NB4 (cell line): ENCODE measurements around the gene PTPRS.
"Not testable (repeated sequence)": the region's sequence is repeated elsewhere in the genome, so short reads cannot be mapped to it uniquely, and the experiment has no call there.

ENCODE experiments used
- DNase-seq: peaks from one replicate; pipeline ENCODE4 v3.0.0; 2010; ENCODE audit warnings: low read depth
- H3K4me3 ChIP-seq: one replicate; pipeline ENCODE4 v1.5.1; 2011; ENCODE audit warnings: mild to moderate bottlenecking, low read depth, low read length, moderate library complexity
- MAX ChIP-seq: IDR thresholded peaks from 2 replicates; pipeline ENCODE4 v1.6.1; 2011; ENCODE audit warnings: low read depth, low read length
- MYC ChIP-seq: IDR thresholded peaks from 2 replicates; pipeline ENCODE4 v1.6.1; 2011; ENCODE audit warnings: low read depth, low read length
- POLR2A ChIP-seq: IDR thresholded peaks from 2 replicates; pipeline ENCODE4 v1.6.1; 2011; ENCODE audit warnings: mild to moderate bottlenecking; ENCODE audit not compliant: insufficient read length; ENCODE audit errors: extremely low read depth
- TF ChIP-seq, protein P1 (sequence below): IDR thresholded peaks from one replicate; pipeline ENCODE4 v1.5.1; 2012; ENCODE audit warnings: low read depth, low read length

PTPRS gene

DNA sequence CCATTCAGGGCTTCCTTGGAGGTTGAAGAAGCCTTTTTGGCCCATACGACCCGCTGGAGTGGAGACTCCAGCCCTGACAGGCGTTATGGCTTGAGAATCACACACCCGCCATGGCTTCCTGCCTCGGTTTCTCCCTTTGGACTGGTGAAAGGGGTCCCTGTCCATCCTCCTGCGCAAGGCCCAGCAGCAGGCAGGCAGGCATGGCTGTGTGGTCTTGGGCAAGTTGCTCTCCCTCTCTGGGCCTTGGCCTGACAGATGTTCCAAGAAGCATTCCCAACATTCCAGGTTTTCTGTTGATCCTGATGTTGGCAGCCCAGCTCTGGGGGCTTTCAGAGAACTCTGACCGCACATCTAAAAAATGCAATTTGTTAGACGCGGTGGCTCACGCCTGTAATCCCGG lies 8.1 kb downstream of the PTPRS start:
- H3K4me3 ChIP-seq = no peak overlapping the region
- TF ChIP-seq MYC = no peak
- TF ChIP-seq MAX = no peak
- no peak for TF ChIP-seq POLR2A
- TF ChIP-seq, protein P1, sequence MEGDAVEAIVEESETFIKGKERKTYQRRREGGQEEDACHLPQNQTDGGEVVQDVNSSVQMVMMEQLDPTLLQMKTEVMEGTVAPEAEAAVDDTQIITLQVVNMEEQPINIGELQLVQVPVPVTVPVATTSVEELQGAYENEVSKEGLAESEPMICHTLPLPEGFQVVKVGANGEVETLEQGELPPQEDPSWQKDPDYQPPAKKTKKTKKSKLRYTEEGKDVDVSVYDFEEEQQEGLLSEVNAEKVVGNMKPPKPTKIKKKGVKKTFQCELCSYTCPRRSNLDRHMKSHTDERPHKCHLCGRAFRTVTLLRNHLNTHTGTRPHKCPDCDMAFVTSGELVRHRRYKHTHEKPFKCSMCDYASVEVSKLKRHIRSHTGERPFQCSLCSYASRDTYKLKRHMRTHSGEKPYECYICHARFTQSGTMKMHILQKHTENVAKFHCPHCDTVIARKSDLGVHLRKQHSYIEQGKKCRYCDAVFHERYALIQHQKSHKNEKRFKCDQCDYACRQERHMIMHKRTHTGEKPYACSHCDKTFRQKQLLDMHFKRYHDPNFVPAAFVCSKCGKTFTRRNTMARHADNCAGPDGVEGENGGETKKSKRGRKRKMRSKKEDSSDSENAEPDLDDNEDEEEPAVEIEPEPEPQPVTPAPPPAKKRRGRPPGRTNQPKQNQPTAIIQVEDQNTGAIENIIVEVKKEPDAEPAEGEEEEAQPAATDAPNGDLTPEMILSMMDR = no peak
- DNase-seq = no peak

DNA sequence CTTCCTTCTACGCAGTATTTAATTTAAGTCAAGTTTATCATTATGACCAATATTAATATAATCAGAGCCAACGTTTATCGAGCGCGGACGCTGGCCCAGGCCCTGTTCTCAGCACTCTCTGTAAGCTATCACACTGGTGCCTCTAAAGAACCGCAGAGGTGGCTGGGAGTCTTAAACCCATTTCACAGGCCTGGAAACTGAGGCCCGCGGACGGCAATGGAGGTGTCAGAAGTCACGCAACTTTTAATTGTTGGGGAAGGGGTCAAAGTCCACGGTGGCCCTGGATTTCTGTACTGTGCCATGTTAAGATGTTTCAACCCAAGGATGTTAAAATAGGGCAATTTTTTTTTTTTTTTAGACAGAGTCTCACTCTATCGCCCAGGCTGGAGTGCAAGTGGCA lies 8.8 kb downstream of the PTPRS start:
- TF ChIP-seq POLR2A = no peak
- TF ChIP-seq MYC = no peak
- no peak for DNase-seq
- no peak overlapping the region for H3K4me3 ChIP-seq

DNA sequence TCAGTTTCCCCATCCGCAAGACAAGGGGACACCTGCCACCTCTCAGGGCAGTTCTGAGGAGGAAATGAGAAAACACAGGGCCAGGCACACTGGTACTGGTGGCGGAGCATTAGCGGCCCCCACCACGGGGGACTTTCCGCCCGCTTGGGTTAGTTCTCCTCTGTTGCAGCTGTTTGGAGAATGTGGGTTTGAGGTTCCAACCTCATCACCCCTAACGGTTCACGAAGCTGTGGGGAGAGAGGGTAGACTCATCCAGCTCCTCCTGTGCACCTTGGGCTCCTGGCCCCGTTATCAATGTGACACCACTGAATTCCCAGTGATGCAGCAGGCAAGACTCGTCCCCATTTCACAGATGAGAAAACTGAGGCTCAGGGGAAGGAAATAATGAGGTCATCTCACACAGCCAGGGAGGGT lies 10.3 kb downstream of the PTPRS start:
- no peak for TF ChIP-seq MAX
- no peak for DNase-seq
- H3K4me3 ChIP-seq = no peak overlapping the region

- no peak for DNase-seq
- H3K4me3 ChIP-seq = no peak overlapping the region
- TF ChIP-seq MAX (no peak), POLR2A (no peak), MYC (no peak)
- TF ChIP-seq, protein P1 = no peak
These were observed 11.5 kb downstream of the PTPRS start for GRCh38 chr19:5329141-5329540.

DNA sequence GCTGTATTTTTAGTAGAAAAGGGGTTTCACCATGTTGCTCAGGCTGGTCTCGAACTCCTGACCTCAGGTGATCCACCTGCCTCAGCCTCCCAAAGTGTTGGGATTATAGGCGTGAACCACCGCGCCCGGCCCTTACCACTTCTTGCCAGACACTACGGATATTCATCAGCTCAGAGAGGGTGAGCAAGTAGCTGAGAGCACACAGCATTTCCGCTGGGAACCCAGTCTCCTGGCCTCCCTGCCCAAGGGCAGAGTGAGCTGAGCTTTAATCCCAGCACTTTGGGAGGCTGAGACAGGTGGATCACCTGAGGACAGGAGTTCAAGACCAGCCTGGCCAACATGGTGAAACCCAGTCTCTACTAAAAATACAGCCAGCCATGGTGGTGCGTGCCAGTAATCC lies 12.2 kb downstream of the PTPRS start:
- not testable (repeated sequence) for DNase-seq, H3K4me3 ChIP-seq

DNA sequence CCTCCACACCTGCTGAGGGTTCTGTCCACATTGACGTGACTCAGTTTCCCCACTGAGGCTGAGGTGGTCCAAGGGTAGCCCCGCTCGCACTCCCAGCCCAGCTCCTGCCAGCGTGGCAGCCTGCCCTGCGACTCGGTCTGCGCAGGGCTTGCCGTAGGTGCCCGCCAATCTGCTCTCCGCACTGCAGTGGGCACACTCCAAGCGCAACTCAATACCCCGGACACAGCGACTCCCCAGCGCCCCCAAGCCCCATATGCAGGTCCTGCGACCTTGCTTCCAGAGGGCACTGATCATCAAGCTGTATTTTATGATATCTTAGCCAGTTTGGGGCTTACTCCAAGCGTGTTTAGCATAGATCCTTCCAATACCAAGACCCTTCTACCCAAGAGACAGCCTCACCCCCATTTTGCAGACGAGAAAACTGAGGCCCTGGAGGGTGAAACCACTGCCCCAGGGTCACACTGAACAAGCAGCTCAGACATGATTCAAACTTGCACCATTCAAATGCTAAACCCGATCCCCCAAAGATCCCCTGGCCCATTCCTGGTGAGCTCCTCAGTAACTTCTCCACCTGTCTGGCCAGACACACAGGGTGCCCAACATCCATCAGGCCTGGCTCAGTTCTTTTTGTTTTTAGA lies 13.5 kb downstream of the PTPRS start:
- TF ChIP-seq, protein P1 = peak; percentile 4
- no peak for TF ChIP-seq MAX
- DNase-seq = no peak

GRCh38 chr19:5326545-5326944 lies 14.1 kb downstream of the PTPRS start:
- TF ChIP-seq, protein P1 = no peak
- TF ChIP-seq POLR2A (no peak), MYC (no peak), MAX (no peak)
- no peak overlapping the region for H3K4me3 ChIP-seq
- DNase-seq = no peak

More for the DNA sequence above, 13.5 kb downstream of the PTPRS start:
- no peak overlapping the region for H3K4me3 ChIP-seq

GRCh38 chr19:5324947-5325346 lies 15.7 kb downstream of the PTPRS start:
- DNase-seq = no peak
- H3K4me3 ChIP-seq = no peak overlapping the region
- TF ChIP-seq POLR2A = no peak
- TF ChIP-seq, protein P1 = no peak
- no peak for TF ChIP-seq MAX
- no peak for TF ChIP-seq MYC
